Muscle of leg (tissue), 11 donors: ENCODE data around the gene TEN1. TPM values are rescaled to one million over a fixed set of nuclear protein-coding genes. Genes with fewer than 3 reads are reported as not detected.
"Not testable (repeated sequence)": the region's sequence is repeated elsewhere in the genome, so short reads cannot be mapped to it uniquely, and the experiment has no call there.

Experiments used
- DNase-seq: peaks from one replicate; pipeline ENCODE4 v3.0.0; 2013
- H3K27ac ChIP-seq: one replicate; pipeline ENCODE4 v1.5.1; 2013; ENCODE audit warnings: mild to moderate bottlenecking, low read length, control low read depth
- H3K27me3 ChIP-seq: one replicate; pipeline ENCODE4 v1.6.1; 2013; ENCODE audit warnings: low read length; ENCODE audit not compliant: control insufficient read depth, insufficient read depth
- H3K36me3 ChIP-seq: one replicate; pipeline ENCODE4 v1.6.1; 2013; ENCODE audit warnings: low read length; ENCODE audit not compliant: control insufficient read depth, insufficient read depth
- H3K4me1 ChIP-seq: one replicate; pipeline ENCODE4 v1.6.1; 2013; ENCODE audit warnings: low read length; ENCODE audit not compliant: control insufficient read depth, insufficient read depth
- H3K4me3 ChIP-seq: one replicate; pipeline ENCODE4 v1.5.1; 2013; ENCODE audit warnings: low read length, control low read depth
- H3K9me3 ChIP-seq: replicated peaks from 2 replicates; pipeline ENCODE4 v1.6.1; 2013; ENCODE audit warnings: low read depth, low read length; ENCODE audit not compliant: control insufficient read depth
- WGBS: methylation state at CpG from one replicate; pipeline ENCODE4 v1.1.5; 2013; ENCODE audit warnings: missing lambda C conversion rate; ENCODE audit not compliant: insufficient coverage; 5-methylcytosine and 5-hydroxymethylcytosine counted together
- polyA plus RNA-seq, 8 donors: library from polyadenylated mRNA; unstranded; fragments of 120-200 nt; gene quantifications; one replicate each; pipeline versions ENCODE4 v1.2.1 to v1.2.3, GENCODE V29; 2013; ENCODE audit warnings: inconsistent platforms in 1 of 8, low replicate concordance in 1 of 8; ENCODE audit not compliant: insufficient read length in 8 of 8, insufficient read depth in 1 of 8
- total RNA-seq: library from RNA; stranded (reverse); fragments of 120-200 nt; gene quantifications from one replicate; pipeline ENCODE4 v1.2.4, GENCODE V29; 2013

TEN1 gene
- total and polyA plus RNA-seq, 9 donors = 8.8 to 19.5 (median 12.3) TPM

DNA sequence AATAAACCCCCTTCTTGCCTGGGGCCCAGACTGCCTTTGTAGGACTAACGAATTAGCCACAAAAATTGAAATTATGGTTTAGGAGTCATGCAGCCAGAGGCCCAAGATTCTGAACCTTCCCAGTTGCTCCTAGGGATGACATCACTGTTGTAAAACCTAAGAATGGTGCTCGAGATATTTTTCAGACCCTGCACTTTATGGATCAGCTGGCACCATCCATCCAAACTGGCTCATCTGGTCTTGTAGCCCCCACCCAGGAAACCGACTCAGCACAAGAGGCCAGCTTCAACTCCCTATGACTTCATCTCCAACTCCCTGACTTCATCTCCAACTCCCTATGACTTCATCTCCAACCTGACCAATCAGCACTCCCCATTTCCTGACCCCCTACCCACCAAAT lies 59.0 kb downstream of the TEN1 start:
- Histone ChIP-seq H3K27me3 (peaks cover 2% of the 10 kb centered on the region), H3K27ac (no peak overlapping the region), H3K4me3 (no peak overlapping the region), H3K9me3 (no peaks in the 10 kb centered on the region), H3K36me3 (peaks cover 52% of the 10 kb centered on the region), H3K4me1 (peaks cover 4% of the 10 kb centered on the region)
- no peak for DNase-seq
- WGBS = 85% methylated on average over 3 of the region's 3 CpGs

DNA sequence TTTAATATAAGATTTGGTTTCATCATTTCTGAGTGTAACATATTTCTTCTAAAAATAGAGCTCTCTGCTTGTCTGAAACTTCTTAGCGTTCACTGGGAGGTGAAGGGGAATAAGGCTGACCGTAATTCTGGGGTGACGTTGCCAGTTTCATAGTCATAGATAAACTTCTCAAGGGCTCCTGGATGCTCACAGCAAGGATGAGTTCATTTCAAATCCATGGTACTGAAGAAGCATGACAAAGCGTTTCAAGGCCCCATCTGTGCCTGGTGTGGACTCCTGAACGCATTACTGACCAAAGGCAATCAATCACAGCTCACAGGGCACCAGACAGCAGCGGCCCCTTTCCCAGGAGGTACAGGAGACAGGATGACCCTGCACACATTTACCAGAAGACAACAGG lies 60.1 kb downstream of the TEN1 start:
- Histone ChIP-seq H3K4me1 (peaks cover 4% of the 10 kb centered on the region), H3K27ac (no peak overlapping the region), H3K36me3 (peaks cover 62% of the 10 kb centered on the region), H3K4me3 (no peak overlapping the region), H3K27me3 (no peaks in the 10 kb centered on the region), H3K9me3 (no peaks in the 10 kb centered on the region)
- WGBS = 51% methylated on average over 3 of the region's 6 CpGs
- no peak for DNase-seq

DNA sequence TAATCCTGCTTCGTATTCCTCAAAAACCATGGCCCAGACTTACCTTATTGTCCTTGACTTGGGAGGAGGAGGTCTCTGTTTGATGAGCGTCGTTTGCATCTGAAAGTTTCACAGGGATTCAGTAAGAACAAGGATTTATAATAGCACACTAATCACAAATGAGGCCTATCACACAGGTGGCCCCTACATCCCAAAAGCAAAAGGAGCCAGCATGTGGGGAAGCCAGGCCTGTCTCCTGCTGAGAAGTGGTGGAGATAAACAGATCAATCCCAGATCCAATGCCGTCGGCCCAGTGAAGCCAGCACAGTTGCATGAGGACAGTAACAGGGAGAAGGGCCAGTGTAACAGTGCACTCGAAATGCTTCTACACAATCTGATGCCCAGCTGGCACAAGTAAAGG lies 61.3 kb downstream of the TEN1 start:
- no peak overlapping the region for H3K27ac ChIP-seq
- H3K9me3 ChIP-seq = no peaks in the 10 kb centered on the region
- H3K4me1 ChIP-seq = peaks cover 4% of the 10 kb centered on the region
- H3K4me3 ChIP-seq = no peak overlapping the region
- WGBS = 60% methylated on average over 2 of the region's 6 CpGs
- no peaks in the 10 kb centered on the region for H3K27me3 ChIP-seq
- peaks cover 75% of the 10 kb centered on the region for H3K36me3 ChIP-seq
- DNase-seq = no peak

DNA sequence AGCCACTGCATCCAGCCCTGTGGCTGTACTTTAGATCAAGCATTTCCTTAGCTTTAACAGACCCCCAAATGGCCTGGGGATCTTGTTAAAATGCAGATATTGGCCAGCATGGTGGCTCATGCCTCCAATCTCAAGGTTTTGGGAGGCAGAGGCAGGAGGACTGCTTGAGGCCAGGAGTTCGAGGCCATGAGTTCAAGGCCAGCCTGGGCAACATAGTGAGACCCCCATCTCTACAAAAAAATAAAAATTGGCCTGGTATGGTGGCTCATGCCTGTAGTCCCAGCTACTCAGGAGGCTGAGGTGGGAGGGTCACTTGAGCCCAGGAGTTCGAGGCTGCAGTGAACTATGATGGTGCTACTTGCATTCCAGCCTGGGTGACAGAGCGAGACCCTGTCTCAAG lies 63.8 kb downstream of the TEN1 start:
- not testable (repeated sequence) for H3K9me3 ChIP-seq, H3K4me3 ChIP-seq, H3K27ac ChIP-seq, DNase-seq, H3K27me3 ChIP-seq, H3K4me1 ChIP-seq
- 100% methylated on average over 2 of the region's 3 CpGs for WGBS
- peaks cover 92% of the 10 kb centered on the region for H3K36me3 ChIP-seq

DNA sequence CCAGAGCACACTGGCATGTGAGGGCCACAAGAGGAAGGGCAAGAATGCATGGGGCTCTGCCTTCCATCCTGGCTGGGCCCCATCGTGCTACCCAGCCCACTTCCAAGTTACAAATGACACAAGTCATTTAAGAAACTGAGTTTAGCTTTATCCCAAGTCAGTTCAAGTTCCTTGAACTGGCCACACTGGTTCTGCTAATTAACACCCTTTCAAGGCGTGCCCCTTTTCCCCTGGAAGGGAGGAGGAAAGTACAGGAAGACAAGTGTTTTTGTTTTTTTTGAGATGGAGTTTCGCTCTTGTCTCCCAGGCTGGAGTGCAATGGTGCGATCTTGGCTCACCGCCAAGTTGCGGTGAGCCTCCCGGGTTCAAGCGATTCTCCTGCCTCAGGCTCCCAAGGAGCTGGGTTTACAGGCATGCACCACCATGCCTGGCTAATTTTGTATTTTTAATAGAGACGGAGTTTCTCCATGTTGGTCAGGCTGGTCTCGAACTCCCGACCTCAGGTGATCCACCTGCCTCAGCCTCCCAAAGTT lies 65.5 kb downstream of the TEN1 start:
- H3K4me3 ChIP-seq, H3K27ac ChIP-seq, DNase-seq, H3K27me3 ChIP-seq, H3K4me1 ChIP-seq, H3K9me3 ChIP-seq: not testable (repeated sequence)
- H3K36me3 ChIP-seq = peaks cover 91% of the 10 kb centered on the region
- WGBS = 100% methylated on average over 1 of the region's 11 CpGs

DNA sequence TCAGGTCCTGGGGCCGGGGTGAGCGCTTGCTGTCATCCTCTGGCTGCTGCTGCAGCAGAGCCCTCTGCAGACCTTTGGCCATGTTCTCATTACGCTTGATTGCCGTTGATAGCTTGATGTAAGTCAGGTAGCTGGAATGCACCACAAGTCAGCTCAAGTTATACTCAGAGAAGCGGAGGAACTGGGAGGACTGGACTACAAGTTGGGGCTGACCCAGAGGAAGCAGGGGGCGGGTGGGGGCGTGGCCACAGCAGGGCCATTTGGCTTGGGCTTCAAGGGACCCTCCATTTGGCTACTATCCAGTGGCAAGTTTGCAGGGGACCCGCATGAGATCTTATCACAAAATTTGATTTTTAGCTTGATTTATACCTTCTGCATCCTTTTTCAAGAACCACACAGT lies 67.0 kb downstream of the TEN1 start:
- Histone ChIP-seq H3K27me3 (no peaks in the 10 kb centered on the region), H3K9me3 (no peaks in the 10 kb centered on the region), H3K4me3 (no peak overlapping the region), H3K27ac (no peak overlapping the region), H3K36me3 (peaks cover 88% of the 10 kb centered on the region), H3K4me1 (no peaks in the 10 kb centered on the region)
- no peak for DNase-seq
- 84% methylated on average over 8 of the region's 8 CpGs for WGBS

DNA sequence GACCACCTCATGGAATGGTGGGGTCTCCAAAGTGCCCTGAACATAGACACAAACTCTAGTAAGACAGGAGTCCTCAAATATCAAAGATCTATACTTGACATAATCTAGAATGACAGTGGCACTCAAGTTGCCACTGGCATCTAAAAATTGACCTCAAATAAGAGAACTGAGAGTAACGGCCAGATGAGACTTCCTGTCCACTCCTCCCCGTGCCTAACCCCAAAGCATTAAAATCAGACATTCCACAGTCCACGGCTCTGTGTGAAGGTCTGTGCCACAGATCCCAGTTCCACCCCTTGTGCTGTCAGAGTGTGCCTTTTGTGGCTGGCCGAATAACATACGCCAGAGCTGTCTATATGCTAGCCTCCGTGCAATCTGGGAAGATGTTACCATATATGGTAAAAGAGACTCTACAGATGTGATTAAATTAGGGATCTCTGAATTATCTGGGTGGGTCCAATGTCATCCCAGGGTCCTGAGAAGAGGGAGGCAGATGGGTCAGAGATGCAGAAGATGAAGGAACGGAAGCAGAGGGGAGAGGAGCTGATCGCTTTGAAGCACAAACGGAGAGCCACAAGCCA lies 69.1 kb downstream of the TEN1 start:
- DNase-seq = no peak

DNA sequence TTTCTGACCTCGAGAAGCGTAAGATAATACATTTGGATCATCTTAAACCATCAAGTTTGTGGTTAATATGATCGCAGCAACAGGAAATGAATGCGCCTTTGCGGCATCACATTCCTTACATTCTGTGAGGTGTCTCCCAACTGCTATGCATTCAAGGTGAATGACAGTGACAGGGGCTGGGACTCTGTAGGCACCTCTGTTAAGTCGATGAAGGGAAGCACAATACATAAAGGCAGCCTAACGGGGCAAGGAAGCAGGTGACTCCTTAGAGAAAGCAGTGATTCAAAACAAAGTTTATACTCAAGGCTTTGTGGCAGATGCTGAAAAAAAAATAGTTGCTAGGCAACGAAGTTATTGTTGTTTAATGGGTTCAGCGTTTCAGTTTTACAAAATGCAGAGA lies 69.7 kb downstream of the TEN1 start:
- H3K36me3 ChIP-seq = peaks cover 79% of the 10 kb centered on the region
- no peaks in the 10 kb centered on the region for H3K9me3 ChIP-seq
- H3K4me1 ChIP-seq = no peaks in the 10 kb centered on the region
- H3K4me3 ChIP-seq = no peak overlapping the region
- H3K27me3 ChIP-seq = no peaks in the 10 kb centered on the region
- no peak for DNase-seq
- no peak overlapping the region for H3K27ac ChIP-seq
- 74% methylated on average over 4 of the region's 9 CpGs for WGBS

More for the DNA sequence above, 69.1 kb downstream of the TEN1 start:
- H3K9me3 ChIP-seq = no peaks in the 10 kb centered on the region
- WGBS = 80% methylated on average over 7 of the region's 9 CpGs
- H3K36me3 ChIP-seq = peaks cover 81% of the 10 kb centered on the region
- no peak overlapping the region for H3K27ac ChIP-seq
- no peaks in the 10 kb centered on the region for H3K27me3 ChIP-seq
- H3K4me3 ChIP-seq = no peak overlapping the region
- H3K4me1 ChIP-seq = no peaks in the 10 kb centered on the region

DNA sequence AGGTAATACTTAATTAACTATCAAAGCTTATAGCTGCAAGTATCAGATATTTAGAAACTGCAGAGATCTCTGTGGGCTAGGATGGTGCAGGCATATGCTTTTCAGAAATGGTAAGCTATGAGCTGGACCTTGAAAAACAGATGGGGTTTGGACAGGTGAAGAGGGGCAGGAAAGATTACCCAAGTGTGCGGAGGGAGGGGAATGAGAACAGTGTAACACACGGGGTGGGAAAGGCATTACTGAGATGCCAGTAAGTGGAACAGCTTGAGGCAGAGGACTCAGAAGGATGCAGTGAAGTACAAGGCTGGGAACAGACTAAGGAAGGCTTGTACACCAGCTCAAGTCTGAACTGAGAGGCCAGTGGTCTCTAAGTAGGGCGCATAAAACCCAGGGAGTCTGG lies 70.2 kb downstream of the TEN1 start:
- DNase-seq = no peak
- 75% methylated on average over 2 of the region's 3 CpGs for WGBS
- Histone ChIP-seq H3K36me3 (peaks cover 79% of the 10 kb centered on the region), H3K27me3 (no peaks in the 10 kb centered on the region), H3K4me1 (no peaks in the 10 kb centered on the region), H3K9me3 (no peaks in the 10 kb centered on the region), H3K4me3 (no peak overlapping the region), H3K27ac (no peak overlapping the region)

DNA sequence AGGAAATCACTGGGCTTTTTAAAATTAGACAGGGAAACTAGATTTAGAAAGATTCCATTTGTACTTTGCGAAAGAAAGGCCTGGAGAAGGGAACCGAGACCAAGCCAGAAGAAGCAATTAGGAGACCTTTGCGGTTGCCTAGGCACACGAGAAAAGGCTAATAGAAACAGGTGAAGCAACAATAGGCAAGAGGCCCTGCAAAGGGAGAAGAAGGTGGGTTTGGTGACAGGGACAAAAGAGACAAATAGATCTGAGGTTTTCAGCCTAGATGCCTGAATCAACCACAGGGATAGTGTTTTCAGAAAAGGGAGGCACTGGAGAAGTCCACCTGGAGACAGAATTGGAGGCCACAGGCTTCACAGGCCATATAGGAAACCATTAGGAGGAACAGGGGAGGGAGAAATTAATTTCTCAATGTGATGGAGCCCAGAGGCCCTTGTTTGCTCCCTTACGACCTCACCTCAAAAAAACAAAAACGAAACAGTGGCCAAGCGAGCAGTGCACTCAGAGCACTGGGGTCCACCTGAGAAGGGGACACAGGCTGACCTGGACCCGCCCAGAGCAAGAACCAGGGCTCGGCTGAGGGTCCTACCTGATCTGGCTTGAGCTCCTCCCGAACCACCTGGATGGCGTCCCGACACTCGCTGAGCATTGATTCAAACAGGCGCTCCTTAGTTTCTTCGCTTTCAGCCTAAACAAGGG lies 70.9 kb downstream of the TEN1 start:
- H3K27me3 ChIP-seq = no peaks in the 10 kb centered on the region
- no peaks in the 10 kb centered on the region for H3K9me3 ChIP-seq
- no peak overlapping the region for H3K4me3 ChIP-seq
- WGBS = 93% methylated on average over 14 of the region's 15 CpGs
- H3K4me1 ChIP-seq = no peaks in the 10 kb centered on the region
- no peak overlapping the region for H3K27ac ChIP-seq
- H3K36me3 ChIP-seq = peaks cover 73% of the 10 kb centered on the region
- DNase-seq = no peak
